H9 (cell line): ENCODE data around the gene VTA1. TPM values are rescaled to one million over a fixed set of nuclear protein-coding genes. Genes with fewer than 3 reads are reported as not detected.

Experiments
- DNase-seq: peaks from one replicate; pipeline ENCODE4 v3.0.0-alpha.2; 2017
- H2AFZ ChIP-seq: one replicate; pipeline ENCODE4 v1.6.1; 2013; ENCODE audit warnings: mild to moderate bottlenecking, low read length, control low read depth, moderate library complexity
- H2AK5ac ChIP-seq: 2 replicates; pipeline ENCODE4 v1.6.1; 2013; ENCODE audit warnings: low read length, control low read depth, mixed read lengths; ENCODE audit not compliant: insufficient read length
- H2BK120ac ChIP-seq: one replicate; pipeline ENCODE4 v1.6.1; 2013; ENCODE audit warnings: low read depth, mild to moderate bottlenecking, low read length, control low read depth, inconsistent platforms; ENCODE audit not compliant: poor library complexity, severe bottlenecking
- H2BK12ac ChIP-seq: 2 replicates; pipeline ENCODE4 v1.6.1; 2013; ENCODE audit warnings: low read length, control low read depth, mixed read lengths, low read depth; ENCODE audit not compliant: insufficient read length
- H2BK15ac ChIP-seq: 2 replicates; pipeline ENCODE4 v1.6.1; 2013; ENCODE audit warnings: low read depth, low read length, control low read depth
- H2BK20ac ChIP-seq: one replicate; pipeline ENCODE4 v1.6.1; 2013; ENCODE audit warnings: low read depth, mild to moderate bottlenecking, low read length, control low read depth, inconsistent platforms; ENCODE audit not compliant: poor library complexity, severe bottlenecking
- H2BK5ac ChIP-seq: 2 replicates; pipeline ENCODE4 v1.6.1; 2013; ENCODE audit warnings: low read length, control low read depth, mixed read lengths; ENCODE audit not compliant: insufficient read length
- H3K14ac ChIP-seq: 2 replicates; pipeline ENCODE4 v1.6.1; 2013; ENCODE audit warnings: low read length, control low read depth; ENCODE audit not compliant: insufficient read depth
- H3K18ac ChIP-seq: 2 replicates; pipeline ENCODE4 v1.6.1; 2013; ENCODE audit warnings: low read depth, mild to moderate bottlenecking, mixed read lengths, low read length, control low read depth; ENCODE audit not compliant: insufficient read length
- H3K23ac ChIP-seq: 2 replicates; pipeline ENCODE4 v1.6.1; 2013; ENCODE audit warnings: low read length, control low read depth, mixed read lengths, low read depth; ENCODE audit not compliant: insufficient read length
- H3K23me2 ChIP-seq: 2 replicates; pipeline ENCODE4 v1.6.1; 2013; ENCODE audit warnings: low read depth, mild to moderate bottlenecking, mixed read lengths, low read length, control low read depth; ENCODE audit not compliant: insufficient read length, poor library complexity, severe bottlenecking
- H3K27ac ChIP-seq: 2 replicates; pipeline ENCODE4 v1.5.1; 2013; ENCODE audit warnings: low read length, control low read depth, mixed read lengths, low read depth; ENCODE audit not compliant: insufficient read length
- H3K27me3 ChIP-seq: 2 replicates; pipeline ENCODE4 v1.6.1; 2013; ENCODE audit warnings: low read length, control low read depth, inconsistent platforms; ENCODE audit not compliant: insufficient read depth
- H3K4ac ChIP-seq: 2 replicates; pipeline ENCODE4 v1.6.1; 2013; ENCODE audit warnings: low read depth, mild to moderate bottlenecking, control low read depth, inconsistent platforms, low read length, moderate library complexity
- H3K4me1 ChIP-seq: 2 replicates; pipeline ENCODE4 v1.6.1; 2013; ENCODE audit warnings: low read length, control low read depth, inconsistent platforms; ENCODE audit not compliant: insufficient read depth
- H3K4me2 ChIP-seq: 2 replicates; pipeline ENCODE4 v1.6.1; 2013; ENCODE audit warnings: low read length, control low read depth, mixed read lengths; ENCODE audit not compliant: insufficient read length, insufficient read depth
- H3K56ac ChIP-seq: 2 replicates; pipeline ENCODE4 v1.6.1; 2013; ENCODE audit warnings: low read depth, mild to moderate bottlenecking, mixed read lengths, low read length, control low read depth; ENCODE audit not compliant: insufficient read length
- H3K79me1 ChIP-seq: 2 replicates; pipeline ENCODE4 v1.6.1; 2013; ENCODE audit warnings: low read depth, mild to moderate bottlenecking, moderate library complexity, low read length, control low read depth, inconsistent platforms; ENCODE audit not compliant: insufficient read depth, poor library complexity, severe bottlenecking
- H3K79me2 ChIP-seq: 2 replicates; pipeline ENCODE4 v1.6.1; 2013; ENCODE audit warnings: low read length, control low read depth, inconsistent platforms; ENCODE audit not compliant: insufficient read depth
- H3K9ac ChIP-seq: 2 replicates; pipeline ENCODE4 v1.6.1; 2013; ENCODE audit warnings: low read length, control low read depth, mixed read lengths; ENCODE audit not compliant: insufficient read length; ENCODE audit errors: extremely low read depth
- H3K9me3 ChIP-seq: one replicate; pipeline ENCODE4 v1.6.1; 2013; ENCODE audit warnings: low read depth, low read length, inconsistent platforms; ENCODE audit not compliant: control insufficient read depth
- H3T11ph ChIP-seq: one replicate; pipeline ENCODE4 v1.6.1; 2013; ENCODE audit warnings: mild to moderate bottlenecking, low read length, control low read depth, inconsistent platforms
- H4K20me1 ChIP-seq: one replicate; pipeline ENCODE4 v1.6.1; 2013; ENCODE audit not compliant: control insufficient read depth, insufficient read length, insufficient read depth
- H4K5ac ChIP-seq: 2 replicates; pipeline ENCODE4 v1.6.1; 2013; ENCODE audit warnings: low read depth, mild to moderate bottlenecking, mixed read lengths, low read length, control low read depth; ENCODE audit not compliant: insufficient read length
- H4K8ac ChIP-seq: replicated peaks from 2 replicates; pipeline ENCODE4 v1.6.1; 2013; ENCODE audit warnings: low read length, control low read depth, mixed read lengths, low read depth; ENCODE audit not compliant: insufficient read length
- H4K91ac ChIP-seq: 2 replicates; pipeline ENCODE4 v1.6.1; 2013; ENCODE audit warnings: low read depth, mild to moderate bottlenecking, moderate library complexity, mixed read lengths, low read length, control low read depth; ENCODE audit not compliant: insufficient read length
- H3K27ac Mint-ChIP-seq, 3 experiments: 2 replicates in 2 of 3; 3 replicates in 1 of 3; pipeline ENCODE4 v1.8.0; 2020 to 2021; ENCODE audit warnings: mixed read lengths in 3 of 3, mild to moderate bottlenecking in 1 of 3, moderate library complexity in 1 of 3
- H3K27me3 Mint-ChIP-seq: 2 replicates; pipeline ENCODE4 v1.8.0; 2021; ENCODE audit warnings: low read depth, mild to moderate bottlenecking, moderate library complexity, mixed read lengths
- H3K36me3 Mint-ChIP-seq, 3 experiments: 2 replicates in 2 of 3; 3 replicates in 1 of 3; pipeline ENCODE4 v1.8.0; 2020 to 2021; ENCODE audit warnings: low read depth in 3 of 3, mixed read lengths in 3 of 3; ENCODE audit not compliant: insufficient read depth in 1 of 3
- H3K4me1 Mint-ChIP-seq, 2 experiments: 2 replicates each; pipeline ENCODE4 v1.8.0; 2020; ENCODE audit warnings: mixed read lengths in 2 of 2
- H3K4me3 Mint-ChIP-seq, 2 experiments: 2 replicates in 1 of 2; 3 replicates in 1 of 2; pipeline ENCODE4 v1.8.0; 2020 to 2021; ENCODE audit warnings: mild to moderate bottlenecking in 2 of 2, mixed read lengths in 2 of 2, moderate library complexity in 1 of 2
- H3K9me3 Mint-ChIP-seq, 2 experiments: 2 replicates in 1 of 2; 3 replicates in 1 of 2; pipeline ENCODE4 v1.8.0; 2020; ENCODE audit warnings: mild to moderate bottlenecking in 2 of 2, mixed read lengths in 2 of 2, moderate library complexity in 1 of 2
- CTCF ChIP-seq: fragments of 200-600 bp; sonication (generic); conservative IDR thresholded peaks from 3 replicates; pipeline ENCODE4 v1.8.0; 2021; ENCODE audit warnings: antibody characterized with exemption, mild to moderate bottlenecking
- WGBS: extraction: QIAGEN DNeasy Blood & Tissue Kit; methylation state at CpG from one replicate; pipeline ENCODE4 v1.1.7; 2013; ENCODE audit warnings: missing lambda C conversion rate, low lambda C conversion rate, mixed read lengths; ENCODE audit not compliant: insufficient read length; ENCODE audit errors: extremely low coverage; 5-methylcytosine and 5-hydroxymethylcytosine counted together
- total RNA-seq: library from RNA; stranded (reverse); gene quantifications from 2 replicates; pipeline ENCODE4 v1.2.1, GENCODE V29; 2021

VTA1 gene
- total RNA-seq, 1 experiment from 2014 or later = 63.1 TPM

- no peak overlapping the region for H3K14ac ChIP-seq
- no peak for TF ChIP-seq CTCF
- no peak overlapping the region for H3K9ac ChIP-seq
Measured at GRCh38 chr6:142260748-142261147, 113.7 kb downstream of the VTA1 start.

More at GRCh38 chr6:142260748-142261147, 113.7 kb downstream of the VTA1 start:
- no CpG with 5 or more reads among the region's 3 CpGs for WGBS
- Histone ChIP-seq H2BK12ac (no peak overlapping the region), H4K5ac (no peak overlapping the region), H3K23me2 (no peaks in the 10 kb centered on the region), H3K9me3 (no peaks in the 10 kb centered on the region), H3T11ph (no peak overlapping the region), H2AFZ (no peak overlapping the region), H3K4me2 (no peak overlapping the region), H3K4me1 (no peaks in the 10 kb centered on the region), H3K23ac (no peak overlapping the region), H3K27ac (no peak overlapping the region), H3K56ac (no peak overlapping the region), H4K91ac (no peak overlapping the region), H2BK15ac (no peak overlapping the region), H3K27me3 (no peaks in the 10 kb centered on the region), H3K4ac (no peak overlapping the region), H3K18ac (no peak overlapping the region), H2AK5ac (no peak overlapping the region), H2BK5ac (no peak overlapping the region), H2BK20ac (no peak overlapping the region), H4K8ac (no peak overlapping the region), H4K20me1 (no peaks in the 10 kb centered on the region), H3K79me1 (no peaks in the 10 kb centered on the region), H3K79me2 (no peaks in the 10 kb centered on the region), H2BK120ac (no peak overlapping the region)
- Mint-ChIP-seq H3K9me3 (no peaks in the 10 kb centered on the region), H3K4me1 (no peaks in the 10 kb centered on the region), H3K4me3 (no peak overlapping the region), H3K36me3 (no peaks in the 10 kb centered on the region), H3K27me3 (no peaks in the 10 kb centered on the region), H3K27ac (no peak overlapping the region)
- DNase-seq = no peak
